Mesothelial cell of epicardium (in vitro differentiated cells): Measurements from ENCODE around the gene EDEM1. TPM values are rescaled to one million over a fixed set of nuclear protein-coding genes. Genes with fewer than 3 reads are reported as not detected.

Experiments
- DNase-seq, 2 experiments: peaks; one replicate each; pipeline ENCODE4 v3.0.0; 2021; ENCODE audit warnings: low spot score in 2 of 2; ENCODE audit not compliant: unreplicated experiment in 2 of 2
- H3K27ac Mint-ChIP-seq: 2 replicates; pipeline ENCODE4 v1.8.0; 2021; ENCODE audit warnings: mixed read lengths
- H3K27me3 Mint-ChIP-seq: 2 replicates; pipeline ENCODE4 v1.8.0; 2021; ENCODE audit warnings: low read depth, mixed read lengths
- H3K36me3 Mint-ChIP-seq: 2 replicates; pipeline ENCODE4 v1.8.0; 2021; ENCODE audit warnings: mixed read lengths
- H3K4me1 Mint-ChIP-seq: 2 replicates; pipeline ENCODE4 v1.8.0; 2021; ENCODE audit warnings: mixed read lengths
- H3K4me3 Mint-ChIP-seq: 2 replicates; pipeline ENCODE4 v1.8.0; 2021; ENCODE audit warnings: mild to moderate bottlenecking, moderate library complexity, mixed read lengths
- H3K9me3 Mint-ChIP-seq: 2 replicates; pipeline ENCODE4 v1.8.0; 2021; ENCODE audit warnings: mixed read lengths
- CTCF ChIP-seq: fragments of 200-600 bp; sonication (generic); IDR thresholded peaks from one replicate; pipeline ENCODE4 v1.5.0; 2021; ENCODE audit warnings: antibody characterized with exemption; ENCODE audit not compliant: unreplicated experiment
- total RNA-seq: library from RNA; stranded (reverse); gene quantifications from 3 replicates; pipeline ENCODE4 v1.2.1, GENCODE V29; 2021

The EDEM1 gene
- total RNA-seq, 1 donor from 2014 or later = 25.7 TPM

- no peak for DNase-seq
- H3K36me3 Mint-ChIP-seq = peaks cover 8% of the 10 kb centered on the region
- no peak overlapping the region for H3K27ac Mint-ChIP-seq
- H3K4me1 Mint-ChIP-seq = peaks cover 28% of the 10 kb centered on the region
- no peaks in the 10 kb centered on the region for H3K9me3 Mint-ChIP-seq
- H3K27me3 Mint-ChIP-seq = no peaks in the 10 kb centered on the region
- no peak overlapping the region for H3K4me3 Mint-ChIP-seq
- TF ChIP-seq CTCF = no peak
These were observed 6.8 kb downstream of the EDEM1 start for GRCh38 chr3:5194341-5194740.

GRCh38 chr3:5194801-5195509 is 7.4 kb downstream of the EDEM1 start:
- H3K9me3 Mint-ChIP-seq = no peaks in the 10 kb centered on the region
- H3K4me3 Mint-ChIP-seq = no peak overlapping the region
- peak overlapping the region; percentile 4 for H3K27ac Mint-ChIP-seq
- no peaks in the 10 kb centered on the region for H3K27me3 Mint-ChIP-seq
- no peak for DNase-seq
- peaks cover 8% of the 10 kb centered on the region for H3K36me3 Mint-ChIP-seq
- H3K4me1 Mint-ChIP-seq = peaks cover 25% of the 10 kb centered on the region
- no peak for TF ChIP-seq CTCF

GRCh38 chr3:5195605-5196004 is 8.1 kb downstream of the EDEM1 start:
- DNase-seq = no peak
- no peak overlapping the region for H3K27ac Mint-ChIP-seq
- H3K4me1 Mint-ChIP-seq = peaks cover 19% of the 10 kb centered on the region
- TF ChIP-seq CTCF = no peak
- no peak overlapping the region for H3K4me3 Mint-ChIP-seq
- H3K27me3 Mint-ChIP-seq = no peaks in the 10 kb centered on the region
- no peaks in the 10 kb centered on the region for H3K9me3 Mint-ChIP-seq
- peaks cover 11% of the 10 kb centered on the region for H3K36me3 Mint-ChIP-seq

- H3K27ac Mint-ChIP-seq = peak overlapping the region; percentile 39
- peaks cover 17% of the 10 kb centered on the region for H3K36me3 Mint-ChIP-seq
- DNase-seq = no peak
- no peaks in the 10 kb centered on the region for H3K9me3 Mint-ChIP-seq
- no peak overlapping the region for H3K4me3 Mint-ChIP-seq
- no peak for TF ChIP-seq CTCF
- no peaks in the 10 kb centered on the region for H3K27me3 Mint-ChIP-seq
- peaks cover 18% of the 10 kb centered on the region for H3K4me1 Mint-ChIP-seq
These were observed 9.5 kb downstream of the EDEM1 start for GRCh38 chr3:5197022-5197421.

- no peak for TF ChIP-seq CTCF
- H3K4me1 Mint-ChIP-seq = peaks cover 17% of the 10 kb centered on the region
- no peak for DNase-seq
- peak overlapping the region; percentile 39 for H3K27ac Mint-ChIP-seq
- no peaks in the 10 kb centered on the region for H3K9me3 Mint-ChIP-seq
- H3K4me3 Mint-ChIP-seq = no peak overlapping the region
- H3K27me3 Mint-ChIP-seq = no peaks in the 10 kb centered on the region
- H3K36me3 Mint-ChIP-seq = peaks cover 19% of the 10 kb centered on the region
These were observed 10.2 kb downstream of the EDEM1 start for GRCh38 chr3:5197470-5198312.
